Karpas-422 (cell line): ENCODE measurements around the gene GPR143. TPM values are rescaled to one million over a fixed set of nuclear protein-coding genes. Genes with fewer than 3 reads are reported as not detected.

Source experiments
- DNase-seq: peaks from one replicate; pipeline ENCODE4 v3.0.0-alpha.2; 2015
- H2AFZ ChIP-seq: fragments of 200-600 bp; sonication (generic); 2 replicates; pipeline ENCODE4 v1.6.1; 2014; ENCODE audit warnings: antibody characterized with exemption, low read length, mixed read lengths
- H3K27ac ChIP-seq: fragments of 200-600 bp; sonication (generic); 2 replicates; pipeline ENCODE4 v1.5.1; 2014; ENCODE audit warnings: mild to moderate bottlenecking, low read length, moderate library complexity
- H3K27me3 ChIP-seq: fragments of 200-600 bp; sonication (generic); 2 replicates; pipeline ENCODE4 v1.6.1; 2014; ENCODE audit warnings: low read length, mixed read lengths
- H3K36me3 ChIP-seq: fragments of 200-600 bp; sonication (generic); 2 replicates; pipeline ENCODE4 v1.6.1; 2014; ENCODE audit warnings: low read length, mixed read lengths; ENCODE audit not compliant: insufficient read depth
- H3K4me1 ChIP-seq: fragments of 200-600 bp; sonication (generic); 2 replicates; pipeline ENCODE4 v1.6.1; 2014; ENCODE audit warnings: mild to moderate bottlenecking, low read length, mixed read lengths
- H3K4me2 ChIP-seq: fragments of 200-600 bp; sonication (generic); 2 replicates; pipeline ENCODE4 v1.6.1; 2014; ENCODE audit warnings: low read length, low read depth, mild to moderate bottlenecking; ENCODE audit not compliant: poor library complexity, severe bottlenecking
- H3K4me3 ChIP-seq: fragments of 200-600 bp; sonication (generic); 2 replicates; pipeline ENCODE4 v1.5.1; 2014; ENCODE audit warnings: mild to moderate bottlenecking, antibody characterized with exemption, low read length, mixed read lengths
- H3K79me2 ChIP-seq: fragments of 200-600 bp; sonication (generic); 2 replicates; pipeline ENCODE4 v1.6.1; 2014; ENCODE audit warnings: mild to moderate bottlenecking, low read length, mixed read lengths
- H3K9ac ChIP-seq: fragments of 200-600 bp; sonication (generic); 2 replicates; pipeline ENCODE4 v1.6.0; 2014; ENCODE audit warnings: low read length
- H3K9me2 ChIP-seq: fragments of 200-600 bp; sonication (generic), shearing (Covaris generic); replicated peaks from 2 replicates; pipeline ENCODE4 v1.6.0; 2014; ENCODE audit warnings: mild to moderate bottlenecking, low read length, moderate library complexity; ENCODE audit not compliant: insufficient read depth
- H3K9me3 ChIP-seq: fragments of 300-700, 200-600 bp; sonication (generic); 2 replicates; pipeline ENCODE4 v1.6.1; 2014; ENCODE audit warnings: low read length, mixed read lengths
- H4K20me1 ChIP-seq: fragments of 200-600 bp; sonication (generic); 2 replicates; pipeline ENCODE4 v1.6.1; 2014; ENCODE audit warnings: mild to moderate bottlenecking, antibody characterized with exemption, low read length, low read depth; ENCODE audit not compliant: insufficient read depth
- total RNA-seq: library from RNA; depleted of rRNA; stranded (reverse); fragments of >200 nt; shearing (Covaris generic); gene quantifications from 2 replicates; pipeline ENCODE4 v1.2.3, GENCODE V29; 2014; ENCODE audit warnings: low replicate concordance

Gene GPR143
- total RNA-seq, 1 experiment from 2014 or later: not detected

GRCh38 chrX:9794495-9794894, 28.8 kb upstream of the GPR143 start:
- Histone ChIP-seq H2AFZ (no peak overlapping the region), H3K4me1 (no peaks in the 10 kb centered on the region), H3K4me2 (no peak overlapping the region), H4K20me1 (no peaks in the 10 kb centered on the region), H3K36me3 (no peaks in the 10 kb centered on the region), H3K27ac (no peak overlapping the region), H3K27me3 (no peaks in the 10 kb centered on the region), H3K9me2 (no peaks in the 10 kb centered on the region), H3K9ac (no peak overlapping the region), H3K9me3 (no peaks in the 10 kb centered on the region), H3K79me2 (no peaks in the 10 kb centered on the region), H3K4me3 (no peak overlapping the region)
- no peak for DNase-seq

- peaks cover 5% of the 10 kb centered on the region; the same call in 1 of the 2 replicates for H3K4me1 ChIP-seq
- no peaks in the 10 kb centered on the region for H3K9me3 ChIP-seq
- no peaks in the 10 kb centered on the region for H4K20me1 ChIP-seq
- no peaks in the 10 kb centered on the region for H3K79me2 ChIP-seq
- H3K9me2 ChIP-seq: no peaks in the 10 kb centered on the region
- no peak overlapping the region for H3K9ac ChIP-seq
- H3K27me3 ChIP-seq: no peaks in the 10 kb centered on the region
- H2AFZ ChIP-seq: no peak overlapping the region
- H3K36me3 ChIP-seq: no peaks in the 10 kb centered on the region
- H3K27ac ChIP-seq: no peak overlapping the region
- DNase-seq: no peak
- H3K4me2 ChIP-seq: no peak overlapping the region
- H3K4me3 ChIP-seq: no peak overlapping the region
Observed at GRCh38 chrX:9790866-9791265, 25.2 kb upstream of the GPR143 start.

GRCh38 chrX:9789555-9789954, 23.9 kb upstream of the GPR143 start:
- no peaks in the 10 kb centered on the region; the same call in 1 of the 2 replicates for H3K9me3 ChIP-seq
- H2AFZ ChIP-seq: no peak overlapping the region
- no peak overlapping the region for H3K4me3 ChIP-seq
- no peak overlapping the region for H3K9ac ChIP-seq
- DNase-seq: no peak
- H3K4me2 ChIP-seq: no peak overlapping the region
- H3K9me2 ChIP-seq: no peaks in the 10 kb centered on the region
- no peaks in the 10 kb centered on the region for H3K36me3 ChIP-seq
- H3K4me1 ChIP-seq: peaks cover 5% of the 10 kb centered on the region; the same call in 1 of the 2 replicates
- no peaks in the 10 kb centered on the region for H3K27me3 ChIP-seq
- no peak overlapping the region for H3K27ac ChIP-seq
- no peaks in the 10 kb centered on the region for H3K79me2 ChIP-seq
- H4K20me1 ChIP-seq: no peaks in the 10 kb centered on the region

GRCh38 chrX:9788911-9789310, 23.3 kb upstream of the GPR143 start:
- no peak overlapping the region for H2AFZ ChIP-seq
- no peak overlapping the region for H3K9ac ChIP-seq
- no peaks in the 10 kb centered on the region for H4K20me1 ChIP-seq
- no peak overlapping the region for H3K4me3 ChIP-seq
- no peaks in the 10 kb centered on the region for H3K27me3 ChIP-seq
- peaks cover 5% of the 10 kb centered on the region; the same call in 1 of the 2 replicates for H3K4me1 ChIP-seq
- no peak for DNase-seq
- H3K79me2 ChIP-seq: no peaks in the 10 kb centered on the region
- H3K9me2 ChIP-seq: no peaks in the 10 kb centered on the region
- H3K27ac ChIP-seq: no peak overlapping the region
- no peaks in the 10 kb centered on the region; the same call in 1 of the 2 replicates for H3K9me3 ChIP-seq
- H3K4me2 ChIP-seq: no peak overlapping the region
- no peaks in the 10 kb centered on the region for H3K36me3 ChIP-seq

- Histone ChIP-seq H3K9ac (no peak overlapping the region), H3K27ac (no peak overlapping the region), H3K4me2 (peak overlapping the region; percentile 17), H3K9me3 (no peaks in the 10 kb centered on the region; the same call in 1 of the 2 replicates), H3K27me3 (no peaks in the 10 kb centered on the region), H3K4me3 (peak overlapping the region; percentile 32; the same call in 1 of the 2 replicates), H3K4me1 (peaks cover 9% of the 10 kb centered on the region), H3K36me3 (no peaks in the 10 kb centered on the region), H4K20me1 (no peaks in the 10 kb centered on the region), H3K79me2 (no peaks in the 10 kb centered on the region), H2AFZ (no peak overlapping the region), H3K9me2 (no peaks in the 10 kb centered on the region)
- DNase-seq: no peak
Observed at GRCh38 chrX:9786798-9787635, 21.4 kb upstream of the GPR143 start.

- no peaks in the 10 kb centered on the region for H3K9me2 ChIP-seq
- H3K9ac ChIP-seq: no peak within 1 kb of the TSS
- peak within 1 kb of the TSS; percentile 32; the same call in 1 of the 2 replicates for H3K4me3 ChIP-seq
- no peak within 1 kb of the TSS for H2AFZ ChIP-seq
- no peak for DNase-seq
- no peaks in the 10 kb centered on the region; the same call in 1 of the 2 replicates for H3K9me3 ChIP-seq
- no peaks in the 10 kb centered on the region for H3K79me2 ChIP-seq
- H3K4me1 ChIP-seq: peaks cover 12% of the 10 kb centered on the region
- H3K36me3 ChIP-seq: no peaks in the 10 kb centered on the region
- no peak within 1 kb of the TSS for H3K27ac ChIP-seq
- H3K27me3 ChIP-seq: no peaks in the 10 kb centered on the region
- peak within 1 kb of the TSS; percentile 17 for H3K4me2 ChIP-seq
- no peaks in the 10 kb centered on the region for H4K20me1 ChIP-seq
Observed at GRCh38 chrX:9785944-9786797, 20.5 kb upstream of the GPR143 start, which contains the start of gene SHROOM2. SHROOM2 (plus strand) TSS chrX:9786429; CDS start chrX:9786546, 117 bp downstream.

GRCh38 chrX:9785254-9785943, 19.8 kb upstream of the GPR143 start:
- H3K27ac ChIP-seq: no peak overlapping the region
- DNase-seq: no peak
- H3K9me3 ChIP-seq: no peaks in the 10 kb centered on the region; the same call in 1 of the 2 replicates
- no peaks in the 10 kb centered on the region for H3K27me3 ChIP-seq
- no peaks in the 10 kb centered on the region for H3K79me2 ChIP-seq
- no peaks in the 10 kb centered on the region for H3K9me2 ChIP-seq
- H3K4me2 ChIP-seq: no peak overlapping the region
- no peak overlapping the region for H2AFZ ChIP-seq
- peaks cover 12% of the 10 kb centered on the region for H3K4me1 ChIP-seq
- no peaks in the 10 kb centered on the region for H3K36me3 ChIP-seq
- no peaks in the 10 kb centered on the region for H4K20me1 ChIP-seq
- no peak overlapping the region for H3K9ac ChIP-seq
- H3K4me3 ChIP-seq: no peak overlapping the region; the same call in 1 of the 2 replicates
